Right lobe of liver (tissue), 4 donors: ENCODE results near the gene ALDH18A1.

Experiments
- CTCF ChIP-seq, 4 donors: fragments of 200-600 bp in 3 of 4; fragments of 450-650 bp in 1 of 4; IDR thresholded peaks; one replicate each; pipeline versions ENCODE4 v1.5.1 to v1.8.0; 2016 to 2022; ENCODE audit warnings: antibody characterized with exemption in 4 of 4, mild to moderate bottlenecking in 2 of 4
- POLR2A ChIP-seq: fragments of 450-650 bp; IDR thresholded peaks from one replicate; pipeline ENCODE4 v1.6.1; 2017; ENCODE audit warnings: antibody characterized with exemption, mild to moderate bottlenecking
- donor health status: DM: no; HTN: no; CAD: no.
- donor health status: DM: no; HTN: no; CAD: no.
- donor health status: DM: no; HTN: yes; CAD: no.

- TF ChIP-seq CTCF (IDR thresholded peaks at IDR 0.05), result no peak
- TF ChIP-seq POLR2A, result no peak
Observed at GRCh38 chr10:95657250-95657649, 739 bp upstream of the ALDH18A1 start.
